CD4-positive, CD25-positive, alpha-beta regulatory T cell (primary cell): ENCODE data around the gene TRIM62. TPM values are rescaled to one million over a fixed set of nuclear protein-coding genes. Genes with fewer than 3 reads are reported as not detected.

ENCODE experiments used
- ATAC-seq, 2 donors: fragments of 150-1000 bp; cut with Tn5 transposase; one replicate each; pipeline ENCODE4 v1.10.0; 2021; ENCODE audit warnings: low read depth in 2 of 2, moderate number of reproducible peaks in 2 of 2, moderate library complexity in 1 of 2
- DNase-seq, 3 donors: peaks; one replicate each; pipeline versions ENCODE4 v3.0.0 to v3.0.0-alpha.2; 2012 to 2022; ENCODE audit warnings: mixed read lengths in 1 of 3
- H3K27ac ChIP-seq: one replicate; pipeline ENCODE4 v1.7.0; 2013; ENCODE audit warnings: mild to moderate bottlenecking, low read length; ENCODE audit not compliant: insufficient read depth, poor library complexity, severe bottlenecking
- H3K27me3 ChIP-seq: one replicate; pipeline ENCODE4 v1.7.0; 2013; ENCODE audit warnings: low read length; ENCODE audit not compliant: control insufficient read depth, insufficient read depth
- H3K36me3 ChIP-seq: one replicate; pipeline ENCODE4 v1.7.0; 2013; ENCODE audit warnings: mild to moderate bottlenecking, low read length, moderate library complexity; ENCODE audit not compliant: control insufficient read depth, insufficient read depth
- H3K4me1 ChIP-seq: 2 replicates; pipeline ENCODE4 v1.7.0; 2013; ENCODE audit warnings: mild to moderate bottlenecking, low read length; ENCODE audit not compliant: insufficient read depth, control insufficient read depth, poor library complexity, severe bottlenecking
- H3K4me3 ChIP-seq: one replicate; pipeline ENCODE4 v1.7.0; 2013; ENCODE audit warnings: low read depth, mild to moderate bottlenecking, low read length, moderate library complexity
- H3K9me3 ChIP-seq, 2 experiments: 1 replicate in 1 of 2; 2 replicates in 1 of 2; pipeline ENCODE4 v1.7.0; 2013; ENCODE audit warnings: low read length in 2 of 2, mild to moderate bottlenecking in 1 of 2, moderate library complexity in 1 of 2; ENCODE audit not compliant: control insufficient read depth in 2 of 2
- H3K27ac Mint-ChIP-seq, 3 donors: one replicate each; pipeline ENCODE4 v1.8.0; 2020 to 2022; ENCODE audit warnings: mild to moderate bottlenecking in 3 of 3, mixed read lengths in 3 of 3, moderate library complexity in 2 of 3
- H3K27me3 Mint-ChIP-seq: one replicate; pipeline ENCODE4 v1.8.0; 2022; ENCODE audit warnings: mild to moderate bottlenecking, mixed read lengths
- H3K36me3 Mint-ChIP-seq: one replicate; pipeline ENCODE4 v1.8.0; 2020; ENCODE audit warnings: mixed read lengths
- H3K4me1 Mint-ChIP-seq, 4 donors: one replicate each; pipeline ENCODE4 v1.8.0; 2020 to 2022; ENCODE audit warnings: mixed read lengths in 4 of 4, mild to moderate bottlenecking in 1 of 4
- H3K4me3 Mint-ChIP-seq, 4 donors: one replicate each; pipeline ENCODE4 v1.8.0; 2020 to 2022; ENCODE audit warnings: mild to moderate bottlenecking in 4 of 4, mixed read lengths in 4 of 4, moderate library complexity in 3 of 4
- H3K9me3 Mint-ChIP-seq, 7 donors: one replicate each; pipeline ENCODE4 v1.8.0; 2020 to 2022; ENCODE audit warnings: mixed read lengths in 7 of 7, mild to moderate bottlenecking in 3 of 7, moderate library complexity in 2 of 7
- polyA plus RNA-seq, 4 donors: library from polyadenylated mRNA; unstranded; fragments of 300-500 nt; fragmentation: Illumina TruSeq; gene quantifications; one replicate each; pipeline ENCODE4 v1.2.3, GENCODE V29; 2021
- total RNA-seq: library from RNA; stranded (reverse); gene quantifications from one replicate; pipeline ENCODE4 v1.2.3, GENCODE V29; 2022

TRIM62 gene
- total RNA-seq (29.1 TPM), polyA plus RNA-seq (1 to 10 TPM; 5.6 to 7.5 (median 6.2) TPM)

GRCh38 chr1:33181921-33182341 is at the start of gene TRIM62:
TSS of gene TRIM62 (minus strand) at chr1:33182043. CDS start at chr1:33181432, 611 bp downstream.
- H3K27ac ChIP-seq = peak within 1 kb of the TSS; percentile 65
- Mint-ChIP-seq H3K9me3 (no peaks in the 10 kb centered on the region), H3K4me1 (peaks cover 9 to 35% (median 24%) of the 10 kb centered on the region in 4 donors), H3K4me3 (peak within 1 kb of the TSS; percentile 88 to 94 (median 92)), H3K27ac (peak within 1 kb of the TSS; percentile 24 to 91 (median 86)), H3K27me3 (peaks cover 29% of the 10 kb centered on the region), H3K36me3 (no peaks in the 10 kb centered on the region)
- DNase-seq = peak; percentile 70 to 77 (median 75)
- H3K4me1 ChIP-seq = peaks cover 21% of the 10 kb centered on the region
- ATAC-seq = peak; percentile 50 to 71
- no peaks in the 10 kb centered on the region for H3K9me3 ChIP-seq
- no peaks in the 10 kb centered on the region for H3K36me3 ChIP-seq
- peaks cover 15% of the 10 kb centered on the region for H3K27me3 ChIP-seq
- H3K4me3 ChIP-seq = peak within 1 kb of the TSS; percentile 55

GRCh38 chr1:33231166-33231565 is 49.3 kb upstream of the TRIM62 start:
- H3K27me3 ChIP-seq = peaks cover 4% of the 10 kb centered on the region
- H3K4me1 ChIP-seq = no peaks in the 10 kb centered on the region
- peaks cover 21% of the 10 kb centered on the region for H3K27me3 Mint-ChIP-seq
- no peak for DNase-seq
- no peak overlapping the region for H3K27ac Mint-ChIP-seq
- H3K9me3 ChIP-seq = no peaks in the 10 kb centered on the region
- peaks cover 0 to 7% (median 0%) of the 10 kb centered on the region in 7 donors for H3K9me3 Mint-ChIP-seq
- no peak for ATAC-seq
- peaks cover 3% of the 10 kb centered on the region for H3K36me3 Mint-ChIP-seq
- no peak overlapping the region for H3K27ac ChIP-seq
- H3K36me3 ChIP-seq = no peaks in the 10 kb centered on the region
- H3K4me1 Mint-ChIP-seq = no peaks in the 10 kb centered on the region
- H3K4me3 ChIP-seq = no peak overlapping the region
- no peak overlapping the region for H3K4me3 Mint-ChIP-seq

GRCh38 chr1:33228935-33229487 is 47.2 kb upstream of the TRIM62 start:
- H3K4me3 ChIP-seq = no peak overlapping the region
- H3K9me3 Mint-ChIP-seq = peaks cover 0 to 16% (median 9%) of the 10 kb centered on the region in 7 donors
- peaks cover 3% of the 10 kb centered on the region for H3K36me3 Mint-ChIP-seq
- H3K9me3 ChIP-seq = peaks cover 7 to 14% of the 10 kb centered on the region in 2 experiments
- H3K27me3 Mint-ChIP-seq = peaks cover 27% of the 10 kb centered on the region
- no peak overlapping the region for H3K27ac ChIP-seq
- H3K4me1 ChIP-seq = no peaks in the 10 kb centered on the region
- peaks cover 4% of the 10 kb centered on the region for H3K27me3 ChIP-seq
- H3K4me3 Mint-ChIP-seq = no peak overlapping the region
- H3K27ac Mint-ChIP-seq = no peak overlapping the region
- ATAC-seq = no peak
- H3K4me1 Mint-ChIP-seq = no peaks in the 10 kb centered on the region
- H3K36me3 ChIP-seq = no peaks in the 10 kb centered on the region
- no peak for DNase-seq

- Mint-ChIP-seq H3K4me3 (no peak overlapping the region), H3K36me3 (peaks cover 3% of the 10 kb centered on the region), H3K4me1 (no peaks in the 10 kb centered on the region), H3K9me3 (peaks cover 3 to 17% (median 14%) of the 10 kb centered on the region in 7 donors), H3K27me3 (peaks cover 34% of the 10 kb centered on the region), H3K27ac (no peak overlapping the region)
- DNase-seq (no peak), ATAC-seq (no peak)
- Histone ChIP-seq H3K4me3 (no peak overlapping the region), H3K4me1 (no peaks in the 10 kb centered on the region), H3K36me3 (no peaks in the 10 kb centered on the region), H3K27me3 (peaks cover 9% of the 10 kb centered on the region), H3K9me3 (peaks cover 7 to 20% of the 10 kb centered on the region in 2 experiments), H3K27ac (no peak overlapping the region)
Measured at GRCh38 chr1:33225586-33225985, 43.7 kb upstream of the TRIM62 start.

GRCh38 chr1:33224166-33224707 is 42.4 kb upstream of the TRIM62 start:
- H3K9me3 Mint-ChIP-seq = peaks cover 3 to 17% (median 14%) of the 10 kb centered on the region in 7 donors
- Histone ChIP-seq H3K27me3 (peaks cover 9% of the 10 kb centered on the region), H3K27ac (no peak overlapping the region), H3K36me3 (no peaks in the 10 kb centered on the region), H3K4me3 (no peak overlapping the region), H3K4me1 (no peaks in the 10 kb centered on the region), H3K9me3 (peaks cover 7 to 20% of the 10 kb centered on the region in 2 experiments)
- H3K36me3 Mint-ChIP-seq = peaks cover 3% of the 10 kb centered on the region
- H3K4me1 Mint-ChIP-seq = no peaks in the 10 kb centered on the region
- no peak for DNase-seq
- no peak for ATAC-seq
- no peak overlapping the region for H3K27ac Mint-ChIP-seq
- H3K27me3 Mint-ChIP-seq = peaks cover 41% of the 10 kb centered on the region
- H3K4me3 Mint-ChIP-seq = no peak overlapping the region

- no peak for DNase-seq
- Histone ChIP-seq H3K27me3 (peaks cover 5% of the 10 kb centered on the region), H3K4me1 (no peaks in the 10 kb centered on the region), H3K4me3 (no peak overlapping the region), H3K27ac (no peak overlapping the region), H3K9me3 (peaks cover 7 to 20% of the 10 kb centered on the region in 2 experiments), H3K36me3 (no peaks in the 10 kb centered on the region)
- no peak overlapping the region for H3K27ac Mint-ChIP-seq
- no peak overlapping the region for H3K4me3 Mint-ChIP-seq
- no peak for ATAC-seq
- peaks cover 3 to 17% (median 13%) of the 10 kb centered on the region in 7 donors for H3K9me3 Mint-ChIP-seq
- no peaks in the 10 kb centered on the region for H3K4me1 Mint-ChIP-seq
- peaks cover 40% of the 10 kb centered on the region for H3K27me3 Mint-ChIP-seq
- H3K36me3 Mint-ChIP-seq = no peaks in the 10 kb centered on the region
Measured at GRCh38 chr1:33222381-33222780, 40.5 kb upstream of the TRIM62 start.

GRCh38 chr1:33221385-33221758 is 39.5 kb upstream of the TRIM62 start:
- no peaks in the 10 kb centered on the region for H3K36me3 Mint-ChIP-seq
- no peaks in the 10 kb centered on the region for H3K36me3 ChIP-seq
- no peak overlapping the region for H3K27ac ChIP-seq
- peaks cover 3 to 17% (median 13%) of the 10 kb centered on the region in 7 donors for H3K9me3 Mint-ChIP-seq
- no peak overlapping the region for H3K4me3 ChIP-seq
- H3K4me1 Mint-ChIP-seq = no peaks in the 10 kb centered on the region
- no peaks in the 10 kb centered on the region for H3K4me1 ChIP-seq
- peaks cover 7 to 20% of the 10 kb centered on the region in 2 experiments for H3K9me3 ChIP-seq
- DNase-seq (no peak), ATAC-seq (no peak)
- H3K27ac Mint-ChIP-seq = no peak overlapping the region
- H3K27me3 Mint-ChIP-seq = peaks cover 36% of the 10 kb centered on the region
- H3K4me3 Mint-ChIP-seq = no peak overlapping the region
- peaks cover 5% of the 10 kb centered on the region for H3K27me3 ChIP-seq
